Skeletal muscle tissue (tissue), 4 donors: ENCODE measurements around the gene CECR2. TPM values are rescaled to one million over a fixed set of nuclear protein-coding genes. Genes with fewer than 3 reads are reported as not detected.

ENCODE experiments used
- H3K27ac ChIP-seq: one replicate; pipeline ENCODE4 v1.7.0; 2013; ENCODE audit warnings: mild to moderate bottlenecking, low read depth, low read length, inconsistent platforms
- H3K27me3 ChIP-seq, 3 donors: one replicate each; pipeline ENCODE4 v1.7.0; 2013; ENCODE audit warnings: low read length in 3 of 3; ENCODE audit not compliant: control insufficient read depth in 3 of 3, insufficient read depth in 3 of 3
- H3K36me3 ChIP-seq, 3 donors: one replicate each; pipeline ENCODE4 v1.7.0; 2013; ENCODE audit warnings: low read length in 3 of 3; ENCODE audit not compliant: control insufficient read depth in 3 of 3, insufficient read depth in 3 of 3
- H3K4me1 ChIP-seq, 3 donors: one replicate each; pipeline ENCODE4 v1.7.0; 2013; ENCODE audit warnings: low read length in 3 of 3, mild to moderate bottlenecking in 3 of 3; ENCODE audit not compliant: control insufficient read depth in 3 of 3, insufficient read depth in 3 of 3
- H3K4me3 ChIP-seq, 3 donors: one replicate each; pipeline ENCODE4 v1.7.0; 2013; ENCODE audit warnings: low read length in 3 of 3
- H3K9ac ChIP-seq, 3 donors: one replicate each; pipeline ENCODE4 v1.7.0; 2013; ENCODE audit warnings: low read length in 3 of 3, mild to moderate bottlenecking in 3 of 3, moderate library complexity in 2 of 3, low read depth in 1 of 3
- H3K9me3 ChIP-seq, 3 donors: one replicate each; pipeline ENCODE4 v1.7.0; 2013; ENCODE audit warnings: low read length in 3 of 3; ENCODE audit not compliant: control insufficient read depth in 3 of 3
- total RNA-seq: library from RNA; depleted of rRNA; stranded (reverse); fragments of >200 nt; gene quantifications from one replicate; pipeline ENCODE4 v1.2.3, GENCODE V29; 2014
- donor health status: Osteomylitis.

CECR2 gene
- total RNA-seq, 1 donor from 2014 or later, result 8.9 TPM

GRCh38 chr22:17566776-17567175 lies 197.5 kb downstream of the CECR2 start:
- no peak overlapping the region for H3K27ac ChIP-seq
- H3K9me3 ChIP-seq, result no peaks in the 10 kb centered on the region
- H3K4me1 ChIP-seq, result peaks cover 47 to 54% (median 48%) of the 10 kb centered on the region in 3 donors
- no peaks in the 10 kb centered on the region for H3K36me3 ChIP-seq
- H3K27me3 ChIP-seq, result no peaks in the 10 kb centered on the region
- no peak overlapping the region for H3K9ac ChIP-seq
- H3K4me3 ChIP-seq, result no peak overlapping the region

DNA sequence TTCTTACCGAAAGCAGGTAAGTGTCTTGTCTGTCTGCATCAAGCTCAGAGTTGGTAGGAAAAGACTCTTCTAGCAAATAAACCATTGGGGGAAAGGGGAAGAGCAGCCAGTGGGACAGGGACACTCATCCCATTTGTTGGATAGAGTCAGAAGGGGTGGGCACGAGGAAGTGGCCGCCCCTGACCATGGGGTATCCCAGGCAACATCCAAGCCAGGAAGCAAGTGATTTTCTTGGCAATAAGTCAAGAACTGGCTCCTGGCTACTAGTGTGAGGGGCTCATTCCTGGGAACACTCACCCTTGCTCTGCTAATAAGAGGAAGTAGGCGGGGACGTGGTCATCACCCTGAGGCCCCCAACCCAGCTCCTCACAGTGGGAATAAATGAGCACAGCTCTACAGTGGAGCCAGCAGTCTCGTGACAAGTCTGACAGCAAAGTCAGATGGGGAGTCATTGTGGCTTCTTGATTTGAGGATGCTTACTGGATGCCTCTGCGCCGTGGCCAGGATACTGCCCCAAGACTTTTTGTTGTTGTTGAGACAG lies 200.8 kb downstream of the CECR2 start:
- H3K9me3 ChIP-seq, result no peaks in the 10 kb centered on the region
- H3K36me3 ChIP-seq, result no peaks in the 10 kb centered on the region
- peak overlapping the region in 2 of 3 donors; percentile 45 to 73 for H3K9ac ChIP-seq
- H3K27me3 ChIP-seq, result no peaks in the 10 kb centered on the region
- H3K4me1 ChIP-seq, result peaks cover 24 to 26% (median 25%) of the 10 kb centered on the region in 3 donors
- peak overlapping the region; percentile 73 for H3K27ac ChIP-seq
- peak overlapping the region in 2 of 3 donors; percentile 13 to 38 for H3K4me3 ChIP-seq

DNA sequence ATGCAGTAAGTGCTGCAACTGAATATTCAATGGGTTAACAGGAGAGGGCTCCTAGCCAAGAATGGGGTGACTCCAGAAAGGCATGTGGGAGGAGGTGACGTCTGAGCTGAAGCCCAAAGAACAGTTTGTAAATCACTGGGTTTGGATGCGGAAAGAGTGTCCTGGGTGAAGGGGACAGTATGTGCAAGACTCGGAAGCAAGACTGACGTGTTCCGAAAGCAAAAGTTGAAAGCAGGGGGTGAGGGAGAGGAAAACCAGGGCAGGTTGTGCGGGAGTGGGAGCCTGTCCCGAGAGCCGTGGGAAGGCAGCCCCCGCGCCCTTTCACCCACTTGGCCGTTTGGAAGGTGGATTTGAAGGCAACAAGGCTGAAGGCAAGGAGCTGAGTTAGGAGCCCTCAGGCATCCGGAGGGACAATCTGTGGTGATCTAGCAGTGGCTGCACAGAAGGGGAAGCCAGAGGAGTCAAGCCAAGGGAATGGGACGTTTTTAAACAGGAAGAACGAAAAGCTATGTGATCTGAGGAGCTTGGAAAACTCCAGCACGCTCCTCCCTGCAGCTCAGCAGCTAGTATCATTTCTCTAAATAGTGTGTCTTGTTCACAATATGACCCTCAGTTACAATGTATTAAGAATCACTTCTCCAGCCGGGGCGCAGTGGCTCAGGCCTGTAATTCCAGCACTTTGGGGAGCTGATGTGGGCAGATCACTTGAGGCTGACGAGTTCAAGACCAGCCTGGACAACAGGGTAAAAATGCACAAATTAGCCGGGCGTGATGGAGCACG lies 201.8 kb downstream of the CECR2 start:
- H3K36me3 ChIP-seq, result no peaks in the 10 kb centered on the region
- H3K4me1 ChIP-seq, result peaks cover 24 to 26% (median 25%) of the 10 kb centered on the region in 3 donors
- H3K27ac ChIP-seq, result peak overlapping the region; percentile 73
- H3K27me3 ChIP-seq, result no peaks in the 10 kb centered on the region
- peak overlapping the region; percentile 45 to 79 (median 73) for H3K9ac ChIP-seq
- H3K9me3 ChIP-seq, result no peaks in the 10 kb centered on the region
- H3K4me3 ChIP-seq, result peak overlapping the region; percentile 65 to 71 (median 66)

- Histone ChIP-seq H3K9me3 (no peaks in the 10 kb centered on the region), H3K9ac (no peak overlapping the region), H3K4me3 (no peak overlapping the region), H3K36me3 (no peaks in the 10 kb centered on the region), H3K27me3 (no peaks in the 10 kb centered on the region), H3K4me1 (peaks cover 15 to 21% (median 21%) of the 10 kb centered on the region in 3 donors), H3K27ac (no peak overlapping the region)
Observed at GRCh38 chr22:17575151-17575550, 205.9 kb downstream of the CECR2 start.

DNA sequence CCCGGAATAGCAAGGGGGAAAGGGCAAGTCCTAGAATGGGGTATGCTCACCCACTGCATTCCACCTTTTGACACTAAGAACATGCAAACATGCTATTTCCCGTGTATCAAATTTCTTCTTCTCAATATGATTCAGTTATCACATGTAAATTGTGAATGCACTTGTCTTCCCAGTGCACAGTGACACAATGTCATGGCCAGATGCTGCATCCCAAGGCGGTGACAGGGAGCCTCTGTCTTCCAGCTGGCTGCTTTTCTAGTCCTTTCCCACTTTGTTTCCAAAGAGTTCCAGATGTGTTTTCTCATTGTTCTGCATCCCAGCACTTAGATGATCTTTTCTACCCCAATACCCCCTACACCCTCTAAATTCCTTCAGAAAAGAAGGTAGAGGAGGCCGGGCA lies 206.4 kb downstream of the CECR2 start:
- H3K27me3 ChIP-seq, result no peaks in the 10 kb centered on the region
- H3K9me3 ChIP-seq, result no peaks in the 10 kb centered on the region
- no peak overlapping the region for H3K4me3 ChIP-seq
- H3K4me1 ChIP-seq, result peaks cover 10 to 16% (median 15%) of the 10 kb centered on the region in 3 donors
- H3K36me3 ChIP-seq, result no peaks in the 10 kb centered on the region
- H3K27ac ChIP-seq, result no peak overlapping the region
- no peak overlapping the region for H3K9ac ChIP-seq

- Histone ChIP-seq H3K4me1 (peaks cover 4 to 9% (median 8%) of the 10 kb centered on the region in 3 donors), H3K9ac (no peak overlapping the region), H3K27me3 (no peaks in the 10 kb centered on the region), H3K36me3 (no peaks in the 10 kb centered on the region), H3K27ac (no peak overlapping the region), H3K9me3 (no peaks in the 10 kb centered on the region), H3K4me3 (no peak overlapping the region)
Observed at GRCh38 chr22:17576470-17576869, 207.2 kb downstream of the CECR2 start.

GRCh38 chr22:17578136-17578754 lies 209.0 kb downstream of the CECR2 start:
- no peaks in the 10 kb centered on the region for H3K27me3 ChIP-seq
- peaks cover 0 to 6% (median 0%) of the 10 kb centered on the region in 3 donors for H3K36me3 ChIP-seq
- no peak overlapping the region for H3K27ac ChIP-seq
- no peaks in the 10 kb centered on the region for H3K9me3 ChIP-seq
- no peak overlapping the region for H3K4me3 ChIP-seq
- H3K9ac ChIP-seq, result no peak overlapping the region
- peaks cover 0 to 5% (median 4%) of the 10 kb centered on the region in 3 donors for H3K4me1 ChIP-seq

- no peak overlapping the region for H3K4me3 ChIP-seq
- H3K36me3 ChIP-seq, result peaks cover 0 to 6% (median 0%) of the 10 kb centered on the region in 3 donors
- no peaks in the 10 kb centered on the region for H3K27me3 ChIP-seq
- H3K4me1 ChIP-seq, result peaks cover 0 to 5% (median 4%) of the 10 kb centered on the region in 3 donors
- H3K9ac ChIP-seq, result no peak overlapping the region
- H3K9me3 ChIP-seq, result no peaks in the 10 kb centered on the region
- H3K27ac ChIP-seq, result no peak overlapping the region
Observed at GRCh38 chr22:17579535-17579981, 210.3 kb downstream of the CECR2 start.

- Histone ChIP-seq H3K4me1 (peaks cover 0 to 5% (median 4%) of the 10 kb centered on the region in 3 donors), H3K9ac (no peak overlapping the region), H3K27ac (no peak overlapping the region), H3K9me3 (no peaks in the 10 kb centered on the region), H3K27me3 (no peaks in the 10 kb centered on the region), H3K36me3 (peaks cover 0 to 6% (median 0%) of the 10 kb centered on the region in 3 donors), H3K4me3 (no peak overlapping the region)
Observed at GRCh38 chr22:17580441-17581031, 211.3 kb downstream of the CECR2 start.
